Renal cortical epithelial cell (primary cell): ENCODE measurements around the gene RUVBL1. TPM values are rescaled to one million over a fixed set of nuclear protein-coding genes. Genes with fewer than 3 reads are reported as not detected.

Source experiments
- DNase-seq: peaks from one replicate; pipeline ENCODE4 v3.0.0-alpha.2; 2011; ENCODE audit warnings: low read depth
- total RNA-seq: library from RNA; depleted of rRNA; stranded (reverse); fragments of >200 nt; gene quantifications from 2 replicates; pipeline ENCODE4 v1.2.3, GENCODE V29; 2014

RUVBL1 gene
- total RNA-seq, 1 donor from 2014 or later, result 79.1 TPM

GRCh38 chr3:128133273-128133883, 9.8 kb upstream of the RUVBL1 start:
- peak; percentile 39 for DNase-seq

- no peak for DNase-seq
These were observed 8.5 kb upstream of the RUVBL1 start for GRCh38 chr3:128131897-128132646.

- DNase-seq, result no peak
These were observed 4.6 kb upstream of the RUVBL1 start for GRCh38 chr3:128128251-128128650.

- DNase-seq, result no peak
These were observed 3.6 kb upstream of the RUVBL1 start for GRCh38 chr3:128127236-128127635.

GRCh38 chr3:128123156-128123537, 465 bp downstream of the RUVBL1 start:
- DNase-seq, result no peak

- no peak for DNase-seq
These were observed 1.6 kb downstream of the RUVBL1 start for GRCh38 chr3:128122013-128122412.

- DNase-seq, result peak; percentile 54
These were observed 9.5 kb downstream of the RUVBL1 start for GRCh38 chr3:128113817-128114794.

GRCh38 chr3:128112357-128112968, 11.1 kb downstream of the RUVBL1 start:
- DNase-seq, result peak; percentile 91

GRCh38 chr3:128111147-128111546, 12.5 kb downstream of the RUVBL1 start:
- DNase-seq, result no peak

- no peak for DNase-seq
These were observed 15.8 kb downstream of the RUVBL1 start for GRCh38 chr3:128107834-128108233.

GRCh38 chr3:128103136-128103676, 20.4 kb downstream of the RUVBL1 start:
- DNase-seq, result no peak

GRCh38 chr3:128100638-128101037, 23.0 kb downstream of the RUVBL1 start:
- DNase-seq, result no peak

- no peak for DNase-seq
These were observed 23.5 kb downstream of the RUVBL1 start for GRCh38 chr3:128100161-128100560.

GRCh38 chr3:128098234-128098633, 25.4 kb downstream of the RUVBL1 start:
- peak; percentile 72 for DNase-seq

GRCh38 chr3:128095222-128095703, 28.3 kb downstream of the RUVBL1 start:
- DNase-seq, result peak; percentile 81

GRCh38 chr3:128094295-128095151, 29.1 kb downstream of the RUVBL1 start:
- DNase-seq, result no peak

GRCh38 chr3:128091586-128091985, 32.0 kb downstream of the RUVBL1 start:
- DNase-seq, result no peak

- no peak for DNase-seq
These were observed 34.5 kb downstream of the RUVBL1 start for GRCh38 chr3:128089135-128089534.

GRCh38 chr3:128084675-128085021, 39.0 kb downstream of the RUVBL1 start:
- DNase-seq, result no peak

- peak; percentile 24 for DNase-seq
These were observed 39.5 kb downstream of the RUVBL1 start for GRCh38 chr3:128083980-128084674.
